Measurements from ENCODE around the gene MYO9B. TPM values are rescaled to one million over a fixed set of nuclear protein-coding genes. Genes with fewer than 3 reads are reported as not detected.

MYO9B gene
- polyA plus RNA-seq, 3 donors, result 5.9 to 366 (median 7.5) TPM

DNA sequence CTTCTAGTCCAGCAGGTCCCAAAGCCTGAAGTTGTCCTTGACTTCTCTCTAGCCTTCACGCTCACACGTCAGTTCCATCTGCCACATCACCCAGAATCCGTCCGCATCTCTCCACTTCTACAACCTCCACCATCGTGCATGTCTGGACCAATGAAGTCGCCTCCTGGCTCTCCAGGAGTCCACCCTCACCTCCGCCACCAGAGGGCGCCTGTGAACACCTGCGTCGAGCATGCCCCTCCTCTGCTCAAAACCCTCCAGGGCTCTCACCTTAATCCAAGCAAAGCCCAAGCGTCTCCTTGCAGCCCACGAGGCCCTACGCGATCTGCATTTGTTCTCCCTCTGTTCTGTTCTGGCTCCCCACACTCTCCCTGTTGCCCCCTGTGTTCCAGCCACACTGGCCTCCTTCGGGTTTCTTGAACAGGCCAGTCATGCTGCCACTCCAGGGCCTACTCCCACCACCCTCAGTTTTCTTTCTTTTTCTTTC, 185.3 kb downstream of the MYO9B start:
- Histone ChIP-seq H3K27ac (ENCODE audit: low read depth in 1 of 2, low read length in 2 of 2) (no peak overlapping the region), H3K36me3 (replicated peaks in 1 of 2; ENCODE audit: control insufficient read depth in 1 of 2, insufficient read depth in 2 of 2, low read length in 2 of 2) (no peaks in the 10 kb centered on the region), H4K20me1 (ENCODE audit: insufficient read depth, low read length) (no peaks in the 10 kb centered on the region), H3K4me1 (ENCODE audit: control insufficient read depth in 1 of 2, insufficient read depth in 2 of 2, low read length in 2 of 2) (no peaks in the 10 kb centered on the region), H3K9me3 (replicated peaks in 1 of 2; ENCODE audit: control insufficient read depth in 1 of 2, insufficient read depth in 1 of 2, low read length in 2 of 2) (no peaks in the 10 kb centered on the region), H3K9ac (ENCODE audit: insufficient read depth, low read length, poor library complexity, severe bottlenecking) (no peak overlapping the region), H2AFZ (ENCODE audit: insufficient read depth, low read depth, low read length, poor library complexity, severe bottlenecking) (no peak overlapping the region), H3K27me3 (ENCODE audit: control insufficient read depth in 2 of 2, insufficient read depth in 2 of 2, low read length in 2 of 2) (no peaks in the 10 kb centered on the region), H3K4me2 (replicated peaks; ENCODE audit: extremely low read depth, low read length, poor library complexity, severe bottlenecking) (no peak overlapping the region), H3K4me3 (replicated peaks in 1 of 3; ENCODE audit: low read depth in 2 of 3, low read length in 3 of 3) (no peak overlapping the region), H3K79me2 (ENCODE audit: insufficient read depth, low read length) (no peaks in the 10 kb centered on the region)
- Mint-ChIP-seq H3K4me1 (peaks cover 12% of the 10 kb centered on the region), H3K27me3 (ENCODE audit: low read depth in 3 of 3) (peaks cover 0 to 4% (median 2%) of the 10 kb centered on the region in 3 donors), H3K9me3 (peaks cover 0 to 2% (median 0%) of the 10 kb centered on the region in 7 donors), H3K4me3 (peak overlapping the region in 1 of 2 donors; percentile 8), H3K36me3 (no peaks in the 10 kb centered on the region), H3K27ac (no peak overlapping the region)
- DNase-seq, result peak; percentile 74 to 84 (median 75)
- TF ChIP-seq, protein P1, sequence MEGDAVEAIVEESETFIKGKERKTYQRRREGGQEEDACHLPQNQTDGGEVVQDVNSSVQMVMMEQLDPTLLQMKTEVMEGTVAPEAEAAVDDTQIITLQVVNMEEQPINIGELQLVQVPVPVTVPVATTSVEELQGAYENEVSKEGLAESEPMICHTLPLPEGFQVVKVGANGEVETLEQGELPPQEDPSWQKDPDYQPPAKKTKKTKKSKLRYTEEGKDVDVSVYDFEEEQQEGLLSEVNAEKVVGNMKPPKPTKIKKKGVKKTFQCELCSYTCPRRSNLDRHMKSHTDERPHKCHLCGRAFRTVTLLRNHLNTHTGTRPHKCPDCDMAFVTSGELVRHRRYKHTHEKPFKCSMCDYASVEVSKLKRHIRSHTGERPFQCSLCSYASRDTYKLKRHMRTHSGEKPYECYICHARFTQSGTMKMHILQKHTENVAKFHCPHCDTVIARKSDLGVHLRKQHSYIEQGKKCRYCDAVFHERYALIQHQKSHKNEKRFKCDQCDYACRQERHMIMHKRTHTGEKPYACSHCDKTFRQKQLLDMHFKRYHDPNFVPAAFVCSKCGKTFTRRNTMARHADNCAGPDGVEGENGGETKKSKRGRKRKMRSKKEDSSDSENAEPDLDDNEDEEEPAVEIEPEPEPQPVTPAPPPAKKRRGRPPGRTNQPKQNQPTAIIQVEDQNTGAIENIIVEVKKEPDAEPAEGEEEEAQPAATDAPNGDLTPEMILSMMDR (IDR thresholded peaks at IDR 0.05), result peak; percentile 96
- intact Hi-C loops (cut with micrococcal nuclease), result loop anchor here in 1 of 2 donors (10.0 kb wide), 1 partner anchor 594 kb away; the partner anchor contains the start of gene RPL18A
- WGBS (ENCODE audit: insufficient coverage), result 34% methylated on average over 14 of the region's 15 CpGs

DNA sequence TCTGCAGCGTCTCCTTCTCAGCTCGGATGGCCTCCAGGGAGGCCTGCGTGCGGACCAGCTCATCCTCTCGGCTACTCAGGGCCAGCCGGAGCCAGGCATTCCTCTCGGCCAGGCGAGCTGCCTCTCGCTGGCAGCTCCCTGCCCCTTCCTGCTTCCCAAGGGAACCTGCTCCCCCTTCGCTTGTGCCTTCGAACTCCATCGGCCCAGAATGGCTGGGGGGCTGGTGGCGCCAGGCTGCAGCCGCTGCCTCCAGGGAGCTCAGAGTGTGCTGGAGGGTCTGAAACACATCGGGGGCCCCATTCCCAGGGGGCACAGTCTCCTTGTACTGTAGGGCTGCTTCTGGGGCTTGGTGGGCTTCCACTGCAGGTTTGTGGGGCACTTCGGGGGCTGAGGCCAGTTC, 187.0 kb downstream of the MYO9B start:
- H3K27me3 Mint-ChIP-seq (ENCODE audit: low read depth in 3 of 3), result peaks cover 2 to 5% (median 3%) of the 10 kb centered on the region in 3 donors
- 88% methylated on average over 16 of the region's 16 CpGs for WGBS (ENCODE audit: insufficient coverage)
- H3K9me3 Mint-ChIP-seq, result peaks cover 0 to 5% (median 0%) of the 10 kb centered on the region in 7 donors
- H3K27me3 ChIP-seq (ENCODE audit: control insufficient read depth in 2 of 2, insufficient read depth in 2 of 2, low read length in 2 of 2), result no peaks in the 10 kb centered on the region
- no peak for DNase-seq
- no peaks in the 10 kb centered on the region for H3K36me3 Mint-ChIP-seq
- TF ChIP-seq, protein P1 (IDR thresholded peaks at IDR 0.05), result no peak
- no peak overlapping the region for H3K27ac ChIP-seq (ENCODE audit: low read depth in 1 of 2, low read length in 2 of 2)
- H3K36me3 ChIP-seq (replicated peaks in 1 of 2; ENCODE audit: control insufficient read depth in 1 of 2, insufficient read depth in 2 of 2, low read length in 2 of 2), result no peaks in the 10 kb centered on the region
- no peaks in the 10 kb centered on the region for H3K9me3 ChIP-seq (replicated peaks in 1 of 2; ENCODE audit: control insufficient read depth in 1 of 2, insufficient read depth in 1 of 2, low read length in 2 of 2)
- H3K9ac ChIP-seq (ENCODE audit: insufficient read depth, low read length, poor library complexity, severe bottlenecking), result no peak overlapping the region
- no peak overlapping the region for H3K27ac Mint-ChIP-seq
- H3K4me3 Mint-ChIP-seq, result no peak overlapping the region
- no peak overlapping the region for H2AFZ ChIP-seq (ENCODE audit: insufficient read depth, low read depth, low read length, poor library complexity, severe bottlenecking)
- H3K4me1 Mint-ChIP-seq, result peaks cover 20% of the 10 kb centered on the region
- peaks cover 3% of the 10 kb centered on the region for H3K79me2 ChIP-seq (ENCODE audit: insufficient read depth, low read length)
- no peaks in the 10 kb centered on the region for H4K20me1 ChIP-seq (ENCODE audit: insufficient read depth, low read length)
- intact Hi-C loops (cut with micrococcal nuclease), result loop anchor here in 1 of 2 donors (10.0 kb wide), 1 partner anchor 592 kb away; the partner anchor contains the start of gene RPL18A
- no peak overlapping the region for H3K4me2 ChIP-seq (replicated peaks; ENCODE audit: extremely low read depth, low read length, poor library complexity, severe bottlenecking)
- H3K4me3 ChIP-seq (replicated peaks in 1 of 3; ENCODE audit: low read depth in 2 of 3, low read length in 3 of 3), result no peak overlapping the region
- peaks cover 7 to 8% of the 10 kb centered on the region in 2 donors for H3K4me1 ChIP-seq (ENCODE audit: control insufficient read depth in 1 of 2, insufficient read depth in 2 of 2, low read length in 2 of 2)

Other genes starting within 250 kb of the MYO9B start
- gene SIN3B, start 246.4 kb upstream of the MYO9B start, polyA plus RNA-seq, result 100 to 1,000 TPM in 1 of 3 donors, 10 to 100 TPM in 1, 1 to 10 TPM in 1; 7.2 to 154 (median 10.2) TPM
- gene F2RL3, start 186.8 kb upstream of the MYO9B start, polyA plus RNA-seq, result under 1 TPM in 1 of 3 donors, not detected in 2; 0.05 TPM
- gene CPAMD8, start 49.0 kb upstream of the MYO9B start, polyA plus RNA-seq, result 10 to 100 TPM in 1 of 3 donors, 1 to 10 TPM in 2; 5.1 to 53.4 (median 5.4) TPM
- gene HAUS8, start 325 bp upstream of the MYO9B start, polyA plus RNA-seq, result 1 to 10 TPM; 2.5 to 9.3 (median 4.4) TPM
- gene USE1, start 139.6 kb downstream of the MYO9B start, polyA plus RNA-seq, result 10 to 100 TPM; 26.5 to 39.8 (median 29.7) TPM
- 10 to 100 TPM; 31.8 to 59.9 (median 57.6) TPM for gene OCEL1, start 150.4 kb downstream of the MYO9B start, polyA plus RNA-seq
- gene NR2F6, start 170.1 kb downstream of the MYO9B start, polyA plus RNA-seq, result 1 to 10 TPM in 2 of 3 donors, under 1 TPM in 1; 0.87 to 5.1 (median 1.7) TPM
- not detected for gene USHBP1, start 189.0 kb downstream of the MYO9B start, polyA plus RNA-seq
- 100 to 1,000 TPM in 1 of 3 donors, 10 to 100 TPM in 2; 76.9 to 106 (median 90.3) TPM for gene BABAM1, start 191.7 kb downstream of the MYO9B start, polyA plus RNA-seq
- 1 to 10 TPM; 1.3 to 8.5 (median 2.2) TPM for gene ANKLE1, start 206.1 kb downstream of the MYO9B start, polyA plus RNA-seq
- 10 to 100 TPM; 11.3 to 14.9 (median 12.5) TPM for gene ABHD8, start 227.6 kb downstream of the MYO9B start, polyA plus RNA-seq
- 100 to 1,000 TPM in 2 of 3 donors, 10 to 100 TPM in 1; 13.2 to 208 (median 155) TPM for gene MRPL34, start 230.1 kb downstream of the MYO9B start, polyA plus RNA-seq
- gene DDA1, start 233.8 kb downstream of the MYO9B start, polyA plus RNA-seq, result 10 to 100 TPM; 22.5 to 49.5 (median 23.8) TPM

Measured in CD14-positive monocyte (primary cell).